HG02870 (cell line): ENCODE measurements around the gene GNB3.
"Not testable (repeated sequence)": the region's sequence is repeated elsewhere in the genome, so short reads cannot be mapped to it uniquely, and the experiment has no call there.

ENCODE experiments used
- ATAC-seq: cut with Tn5 transposase; IDR thresholded peaks from one replicate; pipeline ENCODE4 v1.9.1; 2021; ENCODE audit warnings: mild to moderate bottlenecking, moderate library complexity; ENCODE audit not compliant: unreplicated experiment

GNB3 gene

GRCh38 chr12:6858799-6859198 lies 18.1 kb downstream of the GNB3 start:
- no peak for ATAC-seq

- no peak for ATAC-seq
Measured at GRCh38 chr12:6860116-6860515, 19.4 kb downstream of the GNB3 start.

- no peak for ATAC-seq
Measured at GRCh38 chr12:6860942-6861341, 20.2 kb downstream of the GNB3 start.

GRCh38 chr12:6861391-6861790 lies 20.7 kb downstream of the GNB3 start:
- ATAC-seq: no peak

GRCh38 chr12:6863033-6863432 lies 22.3 kb downstream of the GNB3 start:
- no peak for ATAC-seq

GRCh38 chr12:6863586-6864321 lies 23.0 kb downstream of the GNB3 start:
- no peak for ATAC-seq

GRCh38 chr12:6865307-6865706 lies 24.6 kb downstream of the GNB3 start:
- not testable (repeated sequence) for ATAC-seq

- no peak for ATAC-seq
Measured at GRCh38 chr12:6866163-6866919, 25.6 kb downstream of the GNB3 start.

GRCh38 chr12:6866920-6867412 lies 26.2 kb downstream of the GNB3 start:
- ATAC-seq: no peak

GRCh38 chr12:6867413-6868210 lies 26.9 kb downstream of the GNB3 start, which contains the start of gene TPI1:
Gene TPI1, plus strand, starts transcription at chr12:6867531. Its CDS starts 36 bp downstream, at chr12:6867567.
- ATAC-seq: peak; percentile 48

- no peak for ATAC-seq
Measured at GRCh38 chr12:6868211-6869048, 27.7 kb downstream of the GNB3 start.

GRCh38 chr12:6869049-6870021 lies 28.6 kb downstream of the GNB3 start:
- no peak for ATAC-seq

GRCh38 chr12:6870304-6870703 lies 29.6 kb downstream of the GNB3 start:
- not testable (repeated sequence) for ATAC-seq

- ATAC-seq: no peak
Measured at GRCh38 chr12:6871052-6871957, 30.6 kb downstream of the GNB3 start.

- ATAC-seq: no peak
Measured at GRCh38 chr12:6872073-6873048, 31.6 kb downstream of the GNB3 start.

- peak; percentile 66 for ATAC-seq
Measured at GRCh38 chr12:6873094-6874014, 32.6 kb downstream of the GNB3 start, which contains the start of gene SPSB2. Gene SPSB2, minus strand, starts transcription at chr12:6873303. Its CDS starts 402 bp downstream, at chr12:6872901.
